ENCODE data around the gene CYBC1. TPM values are rescaled to one million over a fixed set of nuclear protein-coding genes. Genes with fewer than 3 reads are reported as not detected.
A peak's percentile ranks its signal among the peaks of the same experiment; 100 is the strongest.

The CYBC1 gene
- total and polyA plus RNA-seq, 9 of the 15 experiments (the other 6 are each of a cell fraction or from before 2014, with no cell fraction given), result 1.3 to 71.8 (median 49.9) TPM

GRCh38 chr17:82458179-82458884 lies 7.8 kb upstream of the CYBC1 start, which contains the start of gene NARF (continued):
- TF ChIP-seq NR3C1 (CRISPR knock-in tag; IDR thresholded peaks at IDR 0.05), result no peak
- no peak for TF ChIP-seq ZKSCAN8 (CRISPR knock-in tag; IDR thresholded peaks at IDR 0.05)
- no peak for TF ChIP-seq SRSF1 (IDR thresholded peaks at IDR 0.05; ENCODE audit: low read depth, low read length)
- peak; percentile 86; the same call in 1 of the 2 replicates for TF ChIP-seq ZNF511 (CRISPR knock-in tag; IDR thresholded peaks at IDR 0.05)
- TF ChIP-seq IFI16 (CRISPR knock-in tag; IDR thresholded peaks at IDR 0.05), result no peak
- no peak for TF ChIP-seq MECOM (CRISPR knock-in tag; IDR thresholded peaks at IDR 0.05)
- TF ChIP-seq LCOR (CRISPR knock-in tag; IDR thresholded peaks at IDR 0.05), result no peak; the same call in 1 of the 2 replicates
- peak; percentile 97 for TF ChIP-seq SUPT5H (IDR thresholded peaks at IDR 0.05)
- no peak for TF ChIP-seq DEAF1 (CRISPR knock-in tag; IDR thresholded peaks at IDR 0.05)
- TF ChIP-seq ZNF449 (CRISPR knock-in tag; IDR thresholded peaks at IDR 0.05), result 0 out of 2 replicates have a peak, but pooled peaks have one; percentile 52
- TF ChIP-seq CTCF (IDR thresholded peaks at IDR 0.05 in 2 of 3, conservative IDR thresholded peaks at IDR 0.05 in 1 of 3; ENCODE audit: insufficient read depth in 2 of 3, low read depth in 1 of 3, low read length in 3 of 3), result no peak
- peak; percentile 95 for TF ChIP-seq ATF7 (IDR thresholded peaks at IDR 0.05)
- TF ChIP-seq MBD1 (CRISPR knock-in tag; IDR thresholded peaks at IDR 0.05), result no peak
- no peak for TF ChIP-seq PKNOX1 (IDR thresholded peaks at IDR 0.05)
- no peak for TF ChIP-seq POLR3G (IDR thresholded peaks at IDR 0.05; ENCODE audit: extremely low read depth, insufficient read length, insufficient replicate concordance)
- TF ChIP-seq TEAD2 (tag; IDR thresholded peaks at IDR 0.05), result no peak
- no peak for TF ChIP-seq EHMT2 (IDR thresholded peaks at IDR 0.05)

Data from K562 (cell line).